MCF 10A (cell line): ENCODE measurements around the gene TRPM3. TPM values are rescaled to one million over a fixed set of nuclear protein-coding genes. Genes with fewer than 3 reads are reported as not detected.

ENCODE experiments used
- BruUV-seq: library from RNA; stranded (reverse); fragments of 400-500 nt; replicated peaks from 2 replicates; lab custom pipeline; 2021; lab: Mats Ljungman, UMichigan
- CTCF ChIA-PET: fragments of 300-600 bp; sonication (Branson Sonifier 250); formaldehyde crosslinking; extraction: SDS; loops from one replicate; lab custom pipeline; 2021; ENCODE audit warnings: antibody characterized with exemption, inconsistent platforms; lab: Yijun Ruan, JAX
- POLR2A ChIA-PET: fragments of 300-600, 350-650 bp; sonication (Branson Sonifier 250); formaldehyde crosslinking; extraction: SDS; loops from one replicate; lab custom pipeline; 2020; ENCODE audit warnings: antibody characterized with exemption, inconsistent platforms; lab: Yijun Ruan, JAX
- DNase-seq: peaks from one replicate; pipeline ENCODE4 v3.0.0-alpha.2; 2018; ENCODE audit not compliant: unreplicated experiment
- H3K27ac Mint-ChIP-seq: one replicate; pipeline ENCODE4 v1.8.0; 2022; ENCODE audit warnings: mild to moderate bottlenecking, low read depth, mixed read lengths; ENCODE audit not compliant: unreplicated experiment
- H3K27me3 Mint-ChIP-seq: one replicate; pipeline ENCODE4 v1.8.0; 2022; ENCODE audit warnings: mixed read lengths; ENCODE audit not compliant: insufficient read depth, unreplicated experiment
- H3K36me3 Mint-ChIP-seq: one replicate; pipeline ENCODE4 v1.8.0; 2022; ENCODE audit warnings: mild to moderate bottlenecking, moderate library complexity, mixed read lengths; ENCODE audit not compliant: insufficient read depth, unreplicated experiment
- H3K4me1 Mint-ChIP-seq: one replicate; pipeline ENCODE4 v1.8.0; 2022; ENCODE audit warnings: mixed read lengths; ENCODE audit not compliant: insufficient read depth, unreplicated experiment
- H3K4me3 Mint-ChIP-seq: one replicate; pipeline ENCODE4 v1.8.0; 2022; ENCODE audit warnings: mild to moderate bottlenecking, moderate library complexity, mixed read lengths; ENCODE audit not compliant: unreplicated experiment
- H3K9me3 Mint-ChIP-seq: one replicate; pipeline ENCODE4 v1.8.0; 2022; ENCODE audit warnings: mixed read lengths; ENCODE audit not compliant: unreplicated experiment
- intact Hi-C: fragments of 100-400 bp; cut with micrococcal nuclease; formaldehyde crosslinking; loops from 2 replicates; pipeline ENCODE4 v1.14.1; 2022
- total RNA-seq: library from RNA; stranded (reverse); gene quantifications from 2 replicates; pipeline ENCODE4 v1.2.3, GENCODE V29; 2022
- TF ChIP-seq, protein P1 (sequence below): fragments of 200-600 bp; IDR thresholded peaks from one replicate; pipeline ENCODE4 v1.8.0; 2022; ENCODE audit warnings: antibody characterized with exemption, mild to moderate bottlenecking; ENCODE audit not compliant: unreplicated experiment

Gene TRPM3
- total RNA-seq, 1 experiment from 2014 or later, result 0.44 TPM

DNA sequence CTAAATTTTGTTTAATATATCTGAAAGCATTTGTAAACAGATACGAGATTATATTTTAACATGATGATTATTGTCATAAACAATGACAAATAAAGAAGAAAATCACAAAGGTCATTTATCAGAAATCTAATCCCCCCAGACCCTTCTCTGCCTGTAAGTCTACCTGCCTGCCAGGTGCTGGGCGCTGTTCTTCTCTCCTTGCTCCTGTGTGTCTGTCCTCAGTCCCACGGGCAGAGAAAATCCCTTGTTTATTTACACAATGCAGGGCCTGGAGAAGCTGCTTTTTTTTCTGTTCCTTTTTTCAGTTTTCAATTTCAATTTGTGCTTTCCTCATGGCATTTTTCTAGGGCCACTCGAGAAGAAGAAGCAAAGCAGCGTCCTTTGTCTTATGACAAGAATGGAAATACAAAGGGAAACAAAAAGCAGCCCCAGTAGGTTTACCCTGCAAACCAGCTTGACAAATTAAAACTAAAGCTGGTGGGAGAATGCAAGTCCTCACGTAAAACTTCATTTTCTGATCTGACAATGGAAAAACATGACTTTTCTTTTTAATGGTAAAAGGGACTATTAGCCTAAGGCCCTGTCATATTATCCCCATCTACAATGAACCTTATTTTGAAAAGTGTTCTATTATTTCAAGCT is 424.6 kb downstream of the TRPM3 start:
- H3K4me1 Mint-ChIP-seq, result no peaks in the 10 kb centered on the region
- TF ChIP-seq, protein P1, sequence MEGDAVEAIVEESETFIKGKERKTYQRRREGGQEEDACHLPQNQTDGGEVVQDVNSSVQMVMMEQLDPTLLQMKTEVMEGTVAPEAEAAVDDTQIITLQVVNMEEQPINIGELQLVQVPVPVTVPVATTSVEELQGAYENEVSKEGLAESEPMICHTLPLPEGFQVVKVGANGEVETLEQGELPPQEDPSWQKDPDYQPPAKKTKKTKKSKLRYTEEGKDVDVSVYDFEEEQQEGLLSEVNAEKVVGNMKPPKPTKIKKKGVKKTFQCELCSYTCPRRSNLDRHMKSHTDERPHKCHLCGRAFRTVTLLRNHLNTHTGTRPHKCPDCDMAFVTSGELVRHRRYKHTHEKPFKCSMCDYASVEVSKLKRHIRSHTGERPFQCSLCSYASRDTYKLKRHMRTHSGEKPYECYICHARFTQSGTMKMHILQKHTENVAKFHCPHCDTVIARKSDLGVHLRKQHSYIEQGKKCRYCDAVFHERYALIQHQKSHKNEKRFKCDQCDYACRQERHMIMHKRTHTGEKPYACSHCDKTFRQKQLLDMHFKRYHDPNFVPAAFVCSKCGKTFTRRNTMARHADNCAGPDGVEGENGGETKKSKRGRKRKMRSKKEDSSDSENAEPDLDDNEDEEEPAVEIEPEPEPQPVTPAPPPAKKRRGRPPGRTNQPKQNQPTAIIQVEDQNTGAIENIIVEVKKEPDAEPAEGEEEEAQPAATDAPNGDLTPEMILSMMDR, result no peak
- peaks cover 5% of the 10 kb centered on the region for H3K27me3 Mint-ChIP-seq
- no peaks in the 10 kb centered on the region for H3K36me3 Mint-ChIP-seq
- intact Hi-C loops, result no loop called here
- H3K9me3 Mint-ChIP-seq, result no peaks in the 10 kb centered on the region
- no TSS peak for BruUV-seq
- POLR2A ChIA-PET, result no interaction called here
- no peak overlapping the region for H3K4me3 Mint-ChIP-seq
- DNase-seq, result no peak
- CTCF ChIA-PET, result interaction anchor here (0.6 to 0.7 kb wide), 2 partner anchors 156 to 1110 kb away, joined by 3 read pairs; no protein-coding TSS in a partner anchor
- H3K27ac Mint-ChIP-seq, result no peak overlapping the region

DNA sequence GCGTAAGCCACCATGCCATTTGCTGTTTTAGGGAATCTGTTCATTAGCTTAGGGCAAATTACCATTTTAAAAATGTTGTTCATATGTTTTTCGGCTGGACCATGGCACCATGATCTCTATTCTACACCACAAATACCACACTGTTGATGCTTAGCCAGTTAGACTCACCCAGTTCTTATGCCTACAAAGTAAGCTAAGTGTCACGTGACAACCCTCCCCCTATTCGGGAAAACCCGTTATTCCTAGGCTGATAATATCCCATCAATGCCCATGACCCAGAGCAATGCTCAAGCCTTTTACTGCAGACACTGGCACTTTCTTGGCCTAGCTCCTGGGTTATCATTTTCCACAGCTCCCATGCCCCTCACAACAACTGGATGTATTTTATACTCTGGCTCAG is 426.7 kb downstream of the TRPM3 start:
- H3K27ac Mint-ChIP-seq, result no peak overlapping the region
- TF ChIP-seq, protein P1, result no peak
- DNase-seq, result no peak
- intact Hi-C loops, result no loop called here
- H3K4me1 Mint-ChIP-seq, result no peaks in the 10 kb centered on the region
- no peaks in the 10 kb centered on the region for H3K36me3 Mint-ChIP-seq
- peaks cover 21% of the 10 kb centered on the region for H3K27me3 Mint-ChIP-seq
- no peak overlapping the region for H3K4me3 Mint-ChIP-seq
- ChIA-PET CTCF (interaction anchor here (0.6 kb wide), 1 partner anchor 303 kb away, joined by 3 read pairs; no protein-coding TSS in a partner anchor), POLR2A (interaction anchor here (1.1 kb wide), 1 partner anchor 36 kb away, joined by 3 read pairs; no protein-coding TSS in a partner anchor)
- no TSS peak for BruUV-seq
- H3K9me3 Mint-ChIP-seq, result no peaks in the 10 kb centered on the region

DNA sequence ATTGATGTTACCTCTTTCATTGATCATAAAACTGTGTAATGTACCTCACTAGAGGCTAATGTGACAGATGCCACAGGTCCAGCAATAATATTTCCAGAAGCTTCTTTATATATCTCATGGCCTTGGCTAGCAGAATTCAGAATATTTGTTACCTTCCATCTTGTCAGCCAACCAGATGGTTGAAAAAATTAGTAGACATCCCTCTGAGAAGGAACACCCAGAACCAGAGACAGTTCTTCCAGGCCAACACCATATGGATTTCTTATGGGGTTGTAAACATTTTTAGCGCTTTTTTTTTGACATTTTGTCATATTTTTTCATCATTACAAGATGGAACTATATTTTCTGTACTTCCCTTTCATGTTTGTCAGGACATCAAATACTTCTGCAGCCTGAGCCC is 428.2 kb downstream of the TRPM3 start:
- Mint-ChIP-seq H3K27ac (no peak overlapping the region), H3K4me1 (no peaks in the 10 kb centered on the region), H3K9me3 (no peaks in the 10 kb centered on the region), H3K36me3 (no peaks in the 10 kb centered on the region), H3K4me3 (no peak overlapping the region), H3K27me3 (peaks cover 34% of the 10 kb centered on the region)
- intact Hi-C loops, result no loop called here
- TF ChIP-seq, protein P1, result no peak
- no peak for DNase-seq
- BruUV-seq, result no TSS peak
- ChIA-PET POLR2A (no interaction called here), CTCF (no interaction called here)

DNA sequence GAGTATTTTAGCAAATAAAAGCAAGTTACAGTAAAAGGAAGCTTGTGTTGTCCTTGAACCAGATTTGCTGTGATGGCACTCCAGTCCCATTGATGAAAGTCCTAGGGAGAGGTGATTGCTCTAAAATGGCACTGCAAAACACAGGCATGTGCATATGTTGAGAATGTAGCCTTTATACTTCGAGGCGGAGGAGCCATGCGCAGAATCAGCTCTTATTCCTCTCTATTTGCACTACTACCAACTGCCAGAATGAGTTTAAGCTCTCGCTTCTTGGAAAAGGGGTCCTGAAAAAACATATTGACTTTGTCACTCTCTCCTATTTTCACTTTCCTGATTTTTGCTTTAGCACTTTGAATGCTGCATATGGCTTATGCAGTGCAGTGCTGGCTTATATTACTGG is 429.0 kb downstream of the TRPM3 start:
- no TSS peak for BruUV-seq
- H3K36me3 Mint-ChIP-seq, result no peaks in the 10 kb centered on the region
- no peaks in the 10 kb centered on the region for H3K9me3 Mint-ChIP-seq
- intact Hi-C loops, result no loop called here
- H3K4me1 Mint-ChIP-seq, result no peaks in the 10 kb centered on the region
- TF ChIP-seq, protein P1, result no peak
- no peak overlapping the region for H3K27ac Mint-ChIP-seq
- DNase-seq, result no peak
- POLR2A ChIA-PET, result no interaction called here
- H3K27me3 Mint-ChIP-seq, result peaks cover 42% of the 10 kb centered on the region
- CTCF ChIA-PET, result no interaction called here
- H3K4me3 Mint-ChIP-seq, result no peak overlapping the region
